Stomach smooth muscle (tissue), 2 donors: ENCODE measurements around the gene NEK4.
"Not testable (repeated sequence)": the region's sequence is repeated elsewhere in the genome, so short reads cannot be mapped to it uniquely, and the experiment has no call there.

Experiments used
- H3K27ac ChIP-seq: one replicate; pipeline ENCODE4 v1.7.0; 2013; ENCODE audit warnings: mild to moderate bottlenecking, low read length, inconsistent platforms
- H3K27me3 ChIP-seq, 2 donors: one replicate each; pipeline ENCODE4 v1.7.0; 2013; ENCODE audit warnings: low read length in 2 of 2; ENCODE audit not compliant: insufficient read depth in 2 of 2, control insufficient read depth in 1 of 2
- H3K36me3 ChIP-seq, 2 donors: one replicate each; pipeline ENCODE4 v1.7.0; 2013; ENCODE audit warnings: low read length in 2 of 2; ENCODE audit not compliant: control insufficient read depth in 2 of 2, insufficient read depth in 2 of 2
- H3K4me1 ChIP-seq: one replicate; pipeline ENCODE4 v1.7.0; 2013; ENCODE audit warnings: low read length; ENCODE audit not compliant: control insufficient read depth, insufficient read depth
- H3K4me3 ChIP-seq, 2 donors: one replicate each; pipeline ENCODE4 v1.7.0; 2013; ENCODE audit warnings: low read length in 2 of 2
- H3K9ac ChIP-seq, 2 donors: one replicate each; pipeline ENCODE4 v1.7.0; 2013; ENCODE audit warnings: low read length in 2 of 2, mild to moderate bottlenecking in 1 of 2
- H3K9me3 ChIP-seq, 2 donors: one replicate each; pipeline ENCODE4 v1.7.0; 2013; ENCODE audit warnings: low read length in 2 of 2; ENCODE audit not compliant: control insufficient read depth in 2 of 2
- donor health status: healthy.
- donor health status: Pancreatic carcinoma.

Gene NEK4

GRCh38 chr3:52728753-52729152, 42.0 kb downstream of the NEK4 start:
- H3K9me3 ChIP-seq: not testable (repeated sequence)

GRCh38 chr3:52724511-52724910, 46.2 kb downstream of the NEK4 start:
- H3K4me3 ChIP-seq: no peak overlapping the region
- no peak overlapping the region for H3K27ac ChIP-seq
- H3K9me3 ChIP-seq: no peaks in the 10 kb centered on the region
- no peaks in the 10 kb centered on the region for H3K27me3 ChIP-seq
- no peaks in the 10 kb centered on the region for H3K36me3 ChIP-seq
- no peak overlapping the region for H3K9ac ChIP-seq
- no peaks in the 10 kb centered on the region for H3K4me1 ChIP-seq

More at GRCh38 chr3:52728753-52729152, 42.0 kb downstream of the NEK4 start:
- not testable (repeated sequence) for H3K27ac ChIP-seq, H3K4me1 ChIP-seq, H3K27me3 ChIP-seq, H3K4me3 ChIP-seq, H3K9ac ChIP-seq
- H3K36me3 ChIP-seq: peaks cover 6 to 17% of the 10 kb centered on the region in 2 donors

GRCh38 chr3:52723935-52724334, 46.8 kb downstream of the NEK4 start:
- no peak overlapping the region for H3K9ac ChIP-seq
- peaks cover 0 to 3% of the 10 kb centered on the region in 2 donors for H3K36me3 ChIP-seq
- no peaks in the 10 kb centered on the region for H3K9me3 ChIP-seq
- H3K27ac ChIP-seq: no peak overlapping the region
- H3K4me1 ChIP-seq: no peaks in the 10 kb centered on the region
- no peak overlapping the region for H3K4me3 ChIP-seq
- H3K27me3 ChIP-seq: no peaks in the 10 kb centered on the region

- Histone ChIP-seq H3K27ac (no peak overlapping the region), H3K36me3 (peaks cover 0 to 5% of the 10 kb centered on the region in 2 donors), H3K9ac (no peak overlapping the region), H3K4me1 (no peaks in the 10 kb centered on the region), H3K27me3 (no peaks in the 10 kb centered on the region), H3K9me3 (no peaks in the 10 kb centered on the region), H3K4me3 (no peak overlapping the region)
Measured at GRCh38 chr3:52722491-52722890, 48.2 kb downstream of the NEK4 start.

DNA sequence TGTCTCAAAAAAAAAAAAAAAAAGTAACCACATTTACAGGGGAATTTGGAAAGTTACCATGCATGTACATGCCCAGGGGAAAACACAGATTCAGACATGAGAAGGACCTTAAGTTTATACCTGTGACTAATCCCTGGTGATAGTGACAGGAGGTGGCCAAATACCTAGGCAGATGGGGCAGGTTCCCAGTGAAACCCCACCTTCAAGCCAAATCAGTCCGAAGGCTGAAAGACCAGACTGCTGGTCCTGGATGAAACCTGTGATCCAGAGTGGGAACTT, 49.1 kb downstream of the NEK4 start:
- no peak overlapping the region for H3K27ac ChIP-seq
- H3K9ac ChIP-seq: no peak overlapping the region
- no peaks in the 10 kb centered on the region for H3K27me3 ChIP-seq
- H3K36me3 ChIP-seq: peaks cover 0 to 5% of the 10 kb centered on the region in 2 donors
- H3K4me1 ChIP-seq: no peaks in the 10 kb centered on the region
- no peak overlapping the region for H3K4me3 ChIP-seq
- no peaks in the 10 kb centered on the region for H3K9me3 ChIP-seq

- no peaks in the 10 kb centered on the region for H3K27me3 ChIP-seq
- no peaks in the 10 kb centered on the region for H3K4me1 ChIP-seq
- H3K9ac ChIP-seq: no peak overlapping the region
- no peak overlapping the region for H3K27ac ChIP-seq
- no peak overlapping the region for H3K4me3 ChIP-seq
- no peaks in the 10 kb centered on the region for H3K9me3 ChIP-seq
- H3K36me3 ChIP-seq: peaks cover 0 to 5% of the 10 kb centered on the region in 2 donors
Measured at GRCh38 chr3:52721002-52721729, 49.6 kb downstream of the NEK4 start.

GRCh38 chr3:52719618-52720017, 51.1 kb downstream of the NEK4 start:
- Histone ChIP-seq H3K27me3 (no peaks in the 10 kb centered on the region), H3K27ac (no peak overlapping the region), H3K4me1 (no peaks in the 10 kb centered on the region), H3K9ac (no peak overlapping the region), H3K36me3 (peaks cover 0 to 5% of the 10 kb centered on the region in 2 donors), H3K9me3 (no peaks in the 10 kb centered on the region), H3K4me3 (no peak overlapping the region)

GRCh38 chr3:52715714-52716305, 54.9 kb downstream of the NEK4 start:
- Histone ChIP-seq H3K36me3 (peaks cover 0 to 9% of the 10 kb centered on the region in 2 donors), H3K27ac (no peak overlapping the region), H3K9me3 (no peaks in the 10 kb centered on the region), H3K9ac (no peak overlapping the region), H3K4me1 (no peaks in the 10 kb centered on the region), H3K4me3 (no peak overlapping the region), H3K27me3 (no peaks in the 10 kb centered on the region)

- Histone ChIP-seq H3K9ac (no peak overlapping the region), H3K27me3 (no peaks in the 10 kb centered on the region), H3K9me3 (no peaks in the 10 kb centered on the region), H3K4me3 (no peak overlapping the region), H3K4me1 (no peaks in the 10 kb centered on the region), H3K27ac (no peak overlapping the region), H3K36me3 (peaks cover 0 to 11% of the 10 kb centered on the region in 2 donors)
Measured at GRCh38 chr3:52714335-52715302, 56.1 kb downstream of the NEK4 start.

- Histone ChIP-seq H3K4me3 (no peak overlapping the region), H3K4me1 (no peaks in the 10 kb centered on the region), H3K36me3 (peaks cover 7 to 13% of the 10 kb centered on the region in 2 donors), H3K9ac (no peak overlapping the region), H3K27me3 (no peaks in the 10 kb centered on the region), H3K27ac (no peak overlapping the region), H3K9me3 (no peaks in the 10 kb centered on the region)
Measured at GRCh38 chr3:52712291-52713212, 58.2 kb downstream of the NEK4 start.
